NCI-H2196 (cell line): ENCODE data around the gene INHBC.

Experiments
- DNase-seq: peaks from one replicate; lab custom pipeline; 2025; ENCODE audit not compliant: unreplicated experiment; lab: John Stamatoyannopoulos, UW

INHBC gene

DNA sequence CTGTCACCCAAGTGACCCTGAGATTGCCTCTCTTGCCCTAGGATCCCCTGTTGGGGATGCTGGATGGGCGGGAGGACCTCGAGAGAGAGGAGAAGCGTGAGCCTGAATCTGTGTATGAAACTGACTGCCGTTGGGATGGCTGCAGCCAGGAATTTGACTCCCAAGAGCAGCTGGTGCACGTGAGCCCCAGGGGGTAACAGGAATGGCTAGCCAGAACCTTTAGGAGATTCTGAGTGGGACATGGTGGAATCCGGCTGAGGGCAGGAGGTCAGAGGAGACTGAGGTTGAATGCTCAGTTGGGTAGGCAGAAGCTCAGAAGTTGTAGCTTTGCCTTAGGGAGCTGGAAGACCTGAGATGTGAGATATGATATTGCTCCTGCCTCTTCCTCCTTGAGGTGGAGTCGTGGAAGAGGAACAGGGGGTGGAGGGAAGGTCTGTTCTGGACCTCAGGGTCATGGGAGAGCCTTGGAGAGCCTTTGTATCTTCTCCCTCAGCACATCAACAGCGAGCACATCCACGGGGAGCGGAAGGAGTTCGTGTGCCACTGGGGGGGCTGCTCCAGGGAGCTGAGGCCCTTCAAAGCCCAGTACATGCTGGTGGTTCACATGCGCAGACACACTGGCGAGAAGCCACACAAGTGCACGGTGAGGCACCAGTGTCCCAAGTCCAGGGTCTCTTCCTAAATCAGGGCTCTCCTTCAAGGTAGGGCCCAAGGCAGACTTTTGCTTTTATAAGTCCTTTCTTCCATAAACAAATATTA is 31.3 kb downstream of the INHBC start:
- DNase-seq, result no peak

GRCh38 chr12:57467212-57467874 is 32.8 kb downstream of the INHBC start:
- DNase-seq, result no peak

DNA sequence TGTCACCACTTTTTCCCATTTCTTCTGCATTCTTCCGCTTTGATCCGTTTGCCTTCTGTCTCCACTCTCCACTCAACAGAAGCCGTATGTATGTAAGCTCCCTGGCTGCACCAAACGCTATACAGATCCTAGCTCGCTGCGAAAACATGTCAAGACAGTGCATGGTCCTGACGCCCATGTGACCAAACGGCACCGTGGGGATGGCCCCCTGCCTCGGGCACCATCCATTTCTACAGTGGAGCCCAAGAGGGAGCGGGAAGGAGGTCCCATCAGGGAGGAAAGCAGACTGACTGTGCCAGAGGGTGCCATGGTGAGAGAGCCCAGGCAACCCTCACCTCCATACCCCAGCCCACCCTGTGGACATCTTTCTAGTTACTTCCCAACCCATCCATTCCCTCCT is 33.3 kb downstream of the INHBC start:
- no peak for DNase-seq

GRCh38 chr12:57469296-57470164 is 34.9 kb downstream of the INHBC start:
- DNase-seq, result no peak

GRCh38 chr12:57470286-57470969 is 35.8 kb downstream of the INHBC start:
- DNase-seq, result no peak

DNA sequence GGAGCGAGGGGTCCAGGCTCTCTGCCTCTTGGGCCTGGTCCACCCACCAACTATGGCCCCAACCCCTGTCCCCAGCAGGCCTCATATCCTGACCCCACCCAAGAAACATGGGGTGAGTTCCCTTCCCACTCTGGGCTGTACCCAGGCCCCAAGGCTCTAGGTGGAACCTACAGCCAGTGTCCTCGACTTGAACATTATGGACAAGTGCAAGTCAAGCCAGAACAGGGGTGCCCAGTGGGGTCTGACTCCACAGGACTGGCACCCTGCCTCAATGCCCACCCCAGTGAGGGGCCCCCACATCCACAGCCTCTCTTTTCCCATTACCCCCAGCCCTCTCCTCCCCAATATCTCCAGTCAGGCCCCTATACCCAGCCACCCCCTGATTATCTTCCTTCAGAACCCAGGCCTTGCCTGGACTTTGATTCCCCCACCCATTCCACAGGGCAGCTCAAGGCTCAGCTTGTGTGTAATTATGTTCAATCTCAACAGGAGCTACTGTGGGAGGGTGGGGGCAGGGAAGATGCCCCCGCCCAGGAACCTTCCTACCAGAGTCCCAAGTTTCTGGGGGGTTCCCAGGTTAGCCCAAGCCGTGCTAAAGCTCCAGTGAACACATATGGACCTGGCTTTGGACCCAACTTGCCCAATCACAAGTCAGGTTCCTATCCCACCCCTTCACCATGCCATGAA is 36.5 kb downstream of the INHBC start:
- DNase-seq, result no peak

DNA sequence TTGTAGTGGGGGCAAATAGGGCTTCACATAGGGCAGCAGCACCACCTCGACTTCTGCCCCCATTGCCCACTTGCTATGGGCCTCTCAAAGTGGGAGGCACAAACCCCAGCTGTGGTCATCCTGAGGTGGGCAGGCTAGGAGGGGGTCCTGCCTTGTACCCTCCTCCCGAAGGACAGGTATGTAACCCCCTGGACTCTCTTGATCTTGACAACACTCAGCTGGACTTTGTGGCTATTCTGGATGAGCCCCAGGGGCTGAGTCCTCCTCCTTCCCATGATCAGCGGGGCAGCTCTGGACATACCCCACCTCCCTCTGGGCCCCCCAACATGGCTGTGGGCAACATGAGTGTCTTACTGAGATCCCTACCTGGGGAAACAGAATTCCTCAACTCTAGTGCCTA is 37.1 kb downstream of the INHBC start:
- DNase-seq, result no peak

DNA sequence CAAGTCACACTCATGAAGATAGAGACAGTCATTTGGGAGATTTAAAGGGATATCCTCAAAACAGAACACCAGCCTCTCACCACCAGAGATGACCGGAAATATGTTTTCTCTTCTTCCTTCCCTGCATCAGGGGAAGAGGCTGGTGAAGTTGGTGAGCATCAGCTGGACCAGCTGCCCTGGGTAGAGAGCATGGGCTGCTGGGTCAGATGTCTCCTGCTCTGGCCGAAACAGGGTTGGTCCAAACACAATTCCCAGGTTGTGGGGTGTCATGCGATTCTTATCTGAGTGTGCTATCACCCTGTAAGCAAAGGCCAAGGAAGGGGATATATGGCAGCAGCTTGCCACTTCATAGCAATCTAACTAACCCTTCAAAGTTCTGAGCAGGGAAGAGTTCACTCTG is 37.8 kb downstream of the INHBC start:
- DNase-seq, result no peak

DNA sequence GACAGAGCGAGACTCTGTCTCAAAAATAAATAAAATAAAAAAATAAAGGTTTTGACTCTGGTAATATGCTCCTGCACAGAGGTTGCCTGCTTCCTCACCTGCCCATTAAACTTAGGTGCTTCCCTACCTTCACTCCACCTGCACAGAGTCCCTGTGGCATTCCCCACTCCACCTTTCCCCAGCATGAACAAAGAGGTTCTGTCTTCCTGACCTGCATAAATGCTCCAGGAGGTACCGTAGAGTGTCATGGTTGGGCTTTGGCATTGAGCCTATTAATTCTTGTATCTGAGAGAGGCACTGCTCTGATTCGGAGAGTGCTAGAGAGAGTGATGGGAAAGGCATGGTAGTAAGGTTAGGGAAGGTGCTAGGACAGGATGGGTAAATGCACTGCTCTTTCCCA is 38.8 kb downstream of the INHBC start:
- no peak for DNase-seq

DNA sequence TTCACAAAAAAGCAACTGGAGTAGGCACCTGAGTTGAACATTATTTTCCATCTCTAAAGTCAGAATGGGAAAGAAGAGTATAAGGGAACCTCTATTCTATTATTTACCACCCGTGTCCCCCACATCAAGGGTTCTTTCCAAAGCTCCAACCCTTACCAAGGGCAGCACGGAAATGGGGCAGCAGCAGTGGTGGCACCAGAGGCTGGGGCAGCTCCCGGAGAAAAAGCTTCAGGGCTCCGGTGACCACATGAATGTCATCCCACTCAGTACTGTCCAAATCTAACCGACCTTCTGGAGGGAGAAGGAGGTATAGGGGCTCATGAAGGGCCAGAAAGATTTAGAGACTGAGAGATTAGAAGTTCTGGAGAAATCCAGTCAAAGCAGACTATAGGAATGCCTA is 39.3 kb downstream of the INHBC start:
- DNase-seq, result no peak

GRCh38 chr12:57474430-57474829 is 39.8 kb downstream of the INHBC start:
- DNase-seq, result no peak

GRCh38 chr12:57474862-57475261 is 40.3 kb downstream of the INHBC start:
- no peak for DNase-seq

- no peak for DNase-seq
These were observed 40.9 kb downstream of the INHBC start for GRCh38 chr12:57475271-57476161.

- no peak for DNase-seq
These were observed 41.8 kb downstream of the INHBC start for GRCh38 chr12:57476162-57476992.

- no peak for DNase-seq
These were observed 42.6 kb downstream of the INHBC start for GRCh38 chr12:57476993-57477709.

DNA sequence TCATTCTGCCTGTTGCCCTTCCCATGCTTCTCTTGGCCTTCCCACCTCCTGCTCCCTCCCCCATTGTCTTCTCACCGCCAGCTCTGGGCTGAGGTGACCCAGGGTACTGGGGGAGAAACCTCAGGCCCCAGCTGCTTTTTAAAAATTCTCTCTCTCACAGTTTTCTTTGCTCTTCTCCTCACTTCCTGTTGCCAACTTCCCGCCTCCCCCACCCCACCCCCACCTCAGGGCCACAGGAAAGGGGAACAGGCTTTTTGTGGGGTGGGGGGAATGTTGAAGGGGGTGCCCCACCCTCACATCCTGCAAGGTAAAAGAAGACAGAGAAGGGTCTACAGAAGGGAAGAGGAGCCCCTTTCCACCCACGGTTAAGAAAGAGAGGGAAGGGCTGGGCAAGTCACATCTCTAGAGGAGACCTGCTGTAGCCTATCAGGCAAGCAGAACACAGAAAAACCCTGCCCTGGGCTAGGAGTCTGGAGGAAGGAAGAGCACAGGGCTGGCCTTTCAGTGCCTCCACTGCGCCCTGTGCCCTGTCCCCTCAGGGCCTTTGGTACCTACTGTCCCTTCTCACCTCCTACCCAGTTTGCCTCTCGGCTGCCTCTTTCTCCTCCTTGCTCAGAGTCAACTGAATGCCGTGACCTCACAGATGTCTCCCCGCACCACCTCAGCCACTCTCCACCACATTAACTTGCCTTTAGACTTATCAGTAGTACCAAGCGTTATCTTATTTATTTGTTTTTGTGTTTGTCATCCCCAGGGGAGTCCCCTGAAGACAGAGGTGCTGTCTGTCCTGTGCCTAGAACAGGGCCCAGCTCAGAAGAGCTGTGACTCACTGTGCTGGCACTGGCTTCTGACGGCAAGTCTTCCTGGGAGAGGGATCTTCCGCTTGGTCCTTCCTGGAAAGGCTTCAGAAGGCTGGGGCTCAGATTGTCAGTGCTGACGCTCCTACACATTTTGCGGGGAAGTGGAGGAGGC is 43.4 kb downstream of the INHBC start:
- DNase-seq, result no peak

- DNase-seq, result no peak
These were observed 44.4 kb downstream of the INHBC start for GRCh38 chr12:57479043-57479375.
